ENCODE measurements around the gene MADD. TPM values are rescaled to one million over a fixed set of nuclear protein-coding genes. Genes with fewer than 3 reads are reported as not detected.

The MADD gene
- total and polyA plus RNA-seq, 2 donors = 28.9 to 32.9 TPM

DNA sequence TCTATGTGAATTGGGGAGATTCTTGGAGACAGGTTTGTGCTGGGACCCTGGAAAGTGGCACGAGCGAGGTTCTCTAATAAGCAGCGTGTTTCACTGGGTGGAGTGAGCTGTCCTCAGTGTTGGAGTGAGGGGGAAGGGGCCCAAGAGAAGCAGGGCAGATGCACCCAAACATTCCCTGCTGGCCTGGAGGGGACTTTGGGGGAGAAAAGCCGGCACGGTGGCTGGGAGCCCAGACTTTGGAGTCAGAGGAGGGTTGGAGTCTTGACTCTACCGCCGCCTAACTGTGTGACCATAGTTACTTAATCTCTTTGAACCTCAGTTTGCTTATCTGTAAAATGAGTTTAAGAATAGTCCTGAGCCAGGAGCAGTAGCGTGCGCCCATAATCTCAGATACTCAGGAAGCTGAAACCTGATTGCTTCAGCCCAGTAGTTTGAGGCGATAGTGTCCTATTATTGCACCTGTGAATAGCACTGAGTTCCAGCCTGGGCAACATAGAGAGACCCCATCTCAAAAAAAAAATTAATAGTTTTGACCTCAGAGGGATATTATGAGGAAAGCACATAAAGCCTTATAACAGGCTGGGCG is 11.5 kb upstream of the MADD start:
- Histone ChIP-seq H3K27ac (ENCODE audit: low read depth) (peak overlapping the region; percentile 84), H3K4me1 (ENCODE audit: insufficient read depth) (no peaks in the 10 kb centered on the region), H3K4me3 (ENCODE audit: low read depth, low read length) (peak overlapping the region; percentile 39), H3K36me3 (ENCODE audit: insufficient read depth) (no peaks in the 10 kb centered on the region)
- WGBS = 41% methylated on average over 11 of the region's 11 CpGs
- no peak for DNase-seq (ENCODE audit: extremely low spot score)

DNA sequence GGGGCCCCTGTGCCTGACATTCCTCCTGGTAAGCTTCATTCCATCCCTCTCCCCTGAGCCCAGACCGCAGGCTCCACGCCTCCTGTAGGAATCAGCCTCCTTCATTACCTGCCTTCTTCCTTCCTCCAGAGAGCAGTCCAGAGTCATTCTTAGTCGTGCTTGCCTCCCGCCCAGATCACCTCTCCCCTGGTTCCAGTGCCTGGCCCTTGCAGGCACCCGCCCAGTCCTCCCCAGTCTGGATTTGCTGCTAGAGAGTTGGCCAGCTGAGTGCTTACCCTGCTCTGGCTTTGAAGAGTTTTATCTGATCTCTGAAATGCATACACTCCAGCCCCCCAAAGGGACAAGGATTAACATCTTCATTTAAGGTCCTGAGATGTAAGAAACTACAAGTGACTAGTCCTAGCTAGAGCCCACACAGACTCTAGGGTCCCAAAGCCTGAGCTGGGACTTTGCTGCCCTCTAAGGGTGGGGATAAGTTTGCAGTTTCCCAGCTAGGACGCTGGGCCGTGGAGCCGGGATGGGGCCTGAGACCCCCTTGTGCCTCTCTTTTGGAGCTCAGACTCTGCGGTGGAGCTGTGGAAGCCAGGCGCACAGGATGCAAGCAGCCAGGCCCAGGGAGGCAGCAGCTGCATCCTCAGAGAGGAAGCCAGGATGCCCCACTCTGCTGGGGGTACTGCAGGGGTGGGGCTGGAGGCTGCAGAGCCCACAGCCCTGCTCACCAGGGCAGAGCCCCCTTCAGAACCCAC is 10.5 kb upstream of the MADD start:
- no peaks in the 10 kb centered on the region for H3K4me1 ChIP-seq (ENCODE audit: insufficient read depth)
- no peak for DNase-seq (ENCODE audit: extremely low spot score)
- WGBS = 49% methylated on average over 10 of the region's 10 CpGs

DNA sequence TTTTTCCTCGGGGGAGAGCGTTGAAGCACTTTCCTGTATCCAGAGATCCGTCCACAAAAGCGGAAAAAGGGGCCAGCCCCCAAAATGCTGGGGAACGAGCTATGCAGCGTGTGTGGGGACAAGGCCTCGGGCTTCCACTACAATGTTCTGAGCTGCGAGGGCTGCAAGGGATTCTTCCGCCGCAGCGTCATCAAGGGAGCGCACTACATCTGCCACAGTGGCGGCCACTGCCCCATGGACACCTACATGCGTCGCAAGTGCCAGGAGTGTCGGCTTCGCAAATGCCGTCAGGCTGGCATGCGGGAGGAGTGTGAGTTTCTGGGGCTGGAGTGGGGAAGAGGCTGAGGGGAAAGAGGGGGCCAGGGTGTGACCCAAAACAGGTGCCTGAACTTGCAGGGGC is 9.6 kb upstream of the MADD start:
- Histone ChIP-seq H3K36me3 (ENCODE audit: insufficient read depth) (no peaks in the 10 kb centered on the region), H3K4me1 (ENCODE audit: insufficient read depth) (no peaks in the 10 kb centered on the region), H3K27ac (ENCODE audit: low read depth) (no peak overlapping the region), H3K4me3 (ENCODE audit: low read depth, low read length) (no peak overlapping the region)
- WGBS = 90% methylated on average over 19 of the region's 19 CpGs
- no peak for DNase-seq (ENCODE audit: extremely low spot score)

More for the DNA sequence above, 10.5 kb upstream of the MADD start:
- H3K36me3 ChIP-seq (ENCODE audit: insufficient read depth) = no peaks in the 10 kb centered on the region
- H3K27ac ChIP-seq (ENCODE audit: low read depth) = no peak overlapping the region
- no peak overlapping the region for H3K4me3 ChIP-seq (ENCODE audit: low read depth, low read length)

DNA sequence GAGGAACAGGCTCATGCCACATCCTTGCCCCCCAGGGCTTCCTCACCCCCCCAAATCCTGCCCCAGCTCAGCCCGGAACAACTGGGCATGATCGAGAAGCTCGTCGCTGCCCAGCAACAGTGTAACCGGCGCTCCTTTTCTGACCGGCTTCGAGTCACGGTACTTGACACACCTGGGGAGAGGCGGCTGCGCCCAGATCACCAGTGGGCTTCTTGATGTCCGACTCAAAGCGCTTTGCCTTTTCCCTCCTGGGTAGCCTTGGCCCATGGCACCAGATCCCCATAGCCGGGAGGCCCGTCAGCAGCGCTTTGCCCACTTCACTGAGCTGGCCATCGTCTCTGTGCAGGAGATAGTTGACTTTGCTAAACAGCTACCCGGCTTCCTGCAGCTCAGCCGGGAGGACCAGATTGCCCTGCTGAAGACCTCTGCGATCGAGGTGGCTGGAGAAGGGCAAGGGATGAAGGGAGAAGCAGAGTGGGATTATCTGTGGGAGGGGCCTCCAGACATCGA is 8.6 kb upstream of the MADD start:
- Histone ChIP-seq H3K27ac (ENCODE audit: low read depth) (no peak overlapping the region), H3K4me1 (ENCODE audit: insufficient read depth) (no peaks in the 10 kb centered on the region), H3K4me3 (ENCODE audit: low read depth, low read length) (no peak overlapping the region), H3K36me3 (ENCODE audit: insufficient read depth) (no peaks in the 10 kb centered on the region)
- 88% methylated on average over 22 of the region's 22 CpGs for WGBS
- DNase-seq (ENCODE audit: extremely low spot score) = no peak

DNA sequence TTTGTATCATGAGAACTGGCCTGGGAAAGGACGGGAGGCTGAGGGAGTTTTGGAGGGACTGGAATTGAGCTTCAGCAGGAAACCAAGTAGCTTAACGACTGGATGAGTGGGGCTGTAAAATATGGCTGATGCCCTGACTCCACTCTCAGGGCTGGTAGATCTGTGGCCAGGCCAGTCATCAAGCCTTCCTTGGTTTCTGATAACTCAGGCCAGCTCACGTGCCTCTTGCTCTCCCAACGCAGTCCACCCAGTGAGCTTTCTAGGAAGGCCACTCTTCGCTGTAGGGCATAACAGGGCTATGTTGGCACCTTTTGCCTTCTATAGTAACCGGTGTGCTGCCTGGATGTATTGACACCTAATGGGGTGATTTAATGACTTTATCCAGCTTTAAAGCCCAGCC is 5.8 kb upstream of the MADD start:
- Histone ChIP-seq H3K4me1 (ENCODE audit: insufficient read depth) (no peaks in the 10 kb centered on the region), H3K36me3 (ENCODE audit: insufficient read depth) (no peaks in the 10 kb centered on the region), H3K27ac (ENCODE audit: low read depth) (no peak overlapping the region), H3K4me3 (ENCODE audit: low read depth, low read length) (no peak overlapping the region)
- no peak for DNase-seq (ENCODE audit: extremely low spot score)
- WGBS = 77% methylated on average over 6 of the region's 6 CpGs

DNA sequence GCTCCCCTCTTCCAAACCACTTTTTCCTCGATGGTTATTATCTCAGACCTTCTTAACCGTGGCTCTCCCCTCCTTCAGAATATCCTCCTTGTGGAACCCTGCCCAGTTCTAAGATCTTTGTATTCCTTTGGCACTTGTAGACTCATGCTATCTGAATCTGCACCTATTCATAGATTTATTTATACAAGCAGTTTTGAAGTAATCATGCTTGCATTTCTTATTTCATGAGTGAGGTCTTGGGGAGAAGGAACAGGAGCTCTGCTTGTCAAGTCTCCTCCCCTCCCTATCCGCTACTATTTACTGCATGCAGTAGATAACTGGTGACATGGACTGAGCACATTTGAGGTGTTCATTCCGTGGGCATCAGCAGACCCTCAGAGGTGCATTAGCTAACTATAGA is 5.4 kb upstream of the MADD start:
- H3K4me3 ChIP-seq (ENCODE audit: low read depth, low read length) = no peak overlapping the region
- H3K4me1 ChIP-seq (ENCODE audit: insufficient read depth) = no peaks in the 10 kb centered on the region
- WGBS = 41% methylated on average over 4 of the region's 4 CpGs
- H3K27ac ChIP-seq (ENCODE audit: low read depth) = no peak overlapping the region
- no peaks in the 10 kb centered on the region for H3K36me3 ChIP-seq (ENCODE audit: insufficient read depth)
- DNase-seq (ENCODE audit: extremely low spot score) = no peak

DNA sequence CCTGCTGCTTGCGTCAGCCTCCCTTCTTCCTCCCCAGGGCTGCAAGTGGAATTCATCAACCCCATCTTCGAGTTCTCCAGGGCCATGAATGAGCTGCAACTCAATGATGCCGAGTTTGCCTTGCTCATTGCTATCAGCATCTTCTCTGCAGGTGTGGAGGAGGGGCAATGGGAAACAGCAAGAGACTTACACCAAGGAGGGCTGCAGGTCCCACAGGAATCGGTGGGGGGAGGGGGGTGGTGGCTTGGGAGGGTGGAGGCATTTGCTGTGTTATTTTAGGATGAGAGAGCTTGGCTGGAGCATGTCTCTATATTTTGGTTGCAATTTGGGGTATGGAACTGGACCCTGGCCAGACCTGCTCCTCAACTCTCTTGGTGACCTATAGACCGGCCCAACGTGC is 2.1 kb upstream of the MADD start:
- no peak for DNase-seq (ENCODE audit: extremely low spot score)
- Histone ChIP-seq H3K4me3 (ENCODE audit: low read depth, low read length) (no peak overlapping the region), H3K27ac (ENCODE audit: low read depth) (no peak overlapping the region), H3K36me3 (ENCODE audit: insufficient read depth) (no peaks in the 10 kb centered on the region), H3K4me1 (ENCODE audit: insufficient read depth) (no peaks in the 10 kb centered on the region)
- 66% methylated on average over 6 of the region's 6 CpGs for WGBS

DNA sequence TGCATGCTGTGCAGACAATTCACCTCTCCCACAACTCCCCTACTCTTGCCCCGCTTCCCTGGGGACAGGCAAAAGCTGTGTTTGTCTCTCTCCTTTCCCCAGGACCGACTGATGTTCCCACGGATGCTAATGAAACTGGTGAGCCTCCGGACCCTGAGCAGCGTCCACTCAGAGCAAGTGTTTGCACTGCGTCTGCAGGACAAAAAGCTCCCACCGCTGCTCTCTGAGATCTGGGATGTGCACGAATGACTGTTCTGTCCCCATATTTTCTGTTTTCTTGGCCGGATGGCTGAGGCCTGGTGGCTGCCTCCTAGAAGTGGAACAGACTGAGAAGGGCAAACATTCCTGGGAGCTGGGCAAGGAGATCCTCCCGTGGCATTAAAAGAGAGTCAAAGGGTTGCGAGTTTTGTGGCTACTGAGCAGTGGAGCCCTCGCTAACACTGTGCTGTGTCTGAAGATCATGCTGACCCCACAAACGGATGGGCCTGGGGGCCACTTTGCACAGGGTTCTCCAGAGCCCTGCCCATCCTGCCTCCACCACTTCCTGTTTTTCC is 1.4 kb upstream of the MADD start:
- H3K4me1 ChIP-seq (ENCODE audit: insufficient read depth) = no peaks in the 10 kb centered on the region
- peak overlapping the region; percentile 88 for H3K27ac ChIP-seq (ENCODE audit: low read depth)
- no peak for DNase-seq (ENCODE audit: extremely low spot score)
- no peak overlapping the region for H3K4me3 ChIP-seq (ENCODE audit: low read depth, low read length)
- WGBS = 43% methylated on average over 13 of the region's 13 CpGs
- H3K36me3 ChIP-seq (ENCODE audit: insufficient read depth) = no peaks in the 10 kb centered on the region

DNA sequence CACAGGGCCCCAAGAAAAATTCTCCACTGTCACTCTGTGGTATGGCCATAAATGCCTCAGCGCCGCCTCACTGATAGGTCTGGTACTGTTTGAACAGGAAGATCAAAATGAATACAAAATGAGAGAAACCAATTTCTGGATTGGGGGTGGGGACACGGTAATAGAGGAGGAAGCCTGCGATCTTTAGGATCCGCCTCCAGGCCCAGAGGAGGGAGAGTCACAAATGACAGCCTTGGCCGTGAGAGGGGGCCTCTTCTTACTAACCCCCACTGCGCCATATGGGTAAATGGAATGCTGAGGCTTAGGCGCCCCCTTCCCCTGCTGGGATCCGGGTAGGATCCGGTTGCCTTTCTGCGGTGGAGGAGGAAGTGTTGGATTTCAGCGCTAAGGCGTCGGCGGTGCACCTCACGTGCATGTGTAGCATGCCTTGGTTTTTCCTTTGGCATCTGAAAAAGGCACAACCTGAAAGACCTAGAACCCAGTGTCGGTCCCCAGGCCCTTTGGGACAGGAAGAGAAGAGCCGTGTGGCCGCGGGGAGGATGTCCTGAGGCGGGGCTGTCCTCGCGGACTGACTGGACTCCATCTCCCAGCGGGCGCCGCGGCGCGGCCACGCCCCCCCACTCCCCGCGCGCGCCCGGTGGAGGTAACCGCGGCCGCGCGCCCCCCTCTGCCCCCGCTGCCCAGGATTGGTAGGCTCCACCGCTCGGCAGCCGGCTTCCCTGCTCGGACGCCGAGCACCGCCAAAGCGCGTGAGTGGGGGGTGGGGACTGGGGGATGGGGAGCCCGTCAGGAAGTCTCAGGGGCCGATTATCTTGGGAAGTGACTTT is 718 bp upstream of the MADD start:
- Histone ChIP-seq H3K27ac (ENCODE audit: low read depth) (peak overlapping the region; percentile 88), H3K4me3 (ENCODE audit: low read depth, low read length) (peak overlapping the region; percentile 88), H3K36me3 (ENCODE audit: insufficient read depth) (no peaks in the 10 kb centered on the region), H3K4me1 (ENCODE audit: insufficient read depth) (no peaks in the 10 kb centered on the region)
- 1% methylated on average over 52 of the region's 52 CpGs for WGBS
- DNase-seq (ENCODE audit: extremely low spot score) = peak; percentile 88

DNA sequence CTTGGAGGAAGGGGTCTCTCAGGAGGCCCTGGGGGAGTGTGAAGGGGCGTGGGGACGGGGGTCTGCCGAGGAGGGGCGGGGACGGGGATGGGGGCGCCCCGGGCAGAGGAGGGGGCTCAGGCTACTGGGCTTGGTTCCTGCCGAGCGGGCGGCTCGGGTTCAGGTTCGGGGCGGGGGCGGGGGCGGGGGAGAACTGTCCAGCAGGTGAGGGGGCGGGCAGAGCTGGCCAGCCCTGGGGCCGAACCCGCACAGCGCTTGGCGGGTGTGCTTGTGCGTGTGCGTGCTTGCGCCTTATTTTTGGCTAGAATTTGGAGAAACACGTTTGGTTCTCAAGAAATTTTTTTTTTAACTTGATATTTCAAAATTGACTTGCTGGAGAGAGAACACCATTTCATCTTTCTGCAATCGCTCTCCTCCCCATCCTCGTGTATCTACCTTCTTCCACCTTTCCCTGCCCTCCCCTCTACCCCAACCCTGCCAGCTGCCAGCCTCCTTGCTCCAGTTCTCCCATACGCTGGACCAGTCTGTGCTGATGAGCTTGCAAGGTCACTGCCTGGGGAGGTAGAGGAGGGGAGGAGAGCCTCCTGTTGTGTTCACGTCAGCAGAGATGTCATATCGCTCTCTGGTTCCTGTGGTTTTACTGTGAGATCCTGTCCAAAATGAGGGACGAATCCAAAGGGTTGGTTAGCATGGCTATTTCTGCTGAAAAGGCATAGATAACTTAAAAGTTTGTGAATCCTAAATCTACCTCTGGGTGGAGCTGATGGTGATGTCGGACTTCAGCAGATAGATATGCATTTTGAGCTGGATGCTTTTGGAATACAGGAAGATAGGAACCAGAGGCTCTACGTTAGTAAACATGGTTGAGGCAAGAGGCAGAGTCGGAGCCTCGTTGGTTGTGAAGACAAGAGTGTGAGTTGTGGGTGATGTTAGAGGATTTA is 668 bp downstream of the MADD start:
- peak overlapping the region; percentile 88 for H3K4me3 ChIP-seq (ENCODE audit: low read depth, low read length)
- no peaks in the 10 kb centered on the region for H3K36me3 ChIP-seq (ENCODE audit: insufficient read depth)
- peak overlapping the region; percentile 91 for H3K27ac ChIP-seq (ENCODE audit: low read depth)
- whole genome bisulfite sequencing = 2% methylated on average over 34 of the region's 34 CpGs
- no peaks in the 10 kb centered on the region for H3K4me1 ChIP-seq (ENCODE audit: insufficient read depth)
- no peak for DNase-seq (ENCODE audit: extremely low spot score)

DNA sequence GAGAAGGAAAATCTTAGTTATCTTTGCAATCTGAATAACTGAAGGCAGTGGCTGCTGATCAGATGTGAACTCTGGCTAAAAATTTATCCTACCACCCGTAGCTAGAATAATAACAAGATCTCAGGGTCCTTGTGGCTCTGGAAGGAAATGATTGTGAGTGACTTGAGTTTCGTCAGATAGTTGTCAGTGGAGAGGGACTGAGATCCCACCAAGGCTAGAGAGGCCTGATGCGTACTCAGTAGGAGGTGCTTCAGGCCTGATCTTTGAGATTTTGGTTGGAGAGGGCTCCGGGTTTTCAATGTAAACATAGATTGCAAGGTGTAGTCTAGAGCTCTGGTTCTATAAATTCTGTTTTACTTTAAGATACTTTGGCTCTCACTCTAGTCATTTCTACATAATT is 1.4 kb downstream of the MADD start:
- H3K36me3 ChIP-seq (ENCODE audit: insufficient read depth) = no peaks in the 10 kb centered on the region
- no peak for DNase-seq (ENCODE audit: extremely low spot score)
- H3K4me3 ChIP-seq (ENCODE audit: low read depth, low read length) = no peak overlapping the region
- no peaks in the 10 kb centered on the region for H3K4me1 ChIP-seq (ENCODE audit: insufficient read depth)
- 39% methylated on average over 4 of the region's 4 CpGs for WGBS
- no peak overlapping the region for H3K27ac ChIP-seq (ENCODE audit: low read depth)

DNA sequence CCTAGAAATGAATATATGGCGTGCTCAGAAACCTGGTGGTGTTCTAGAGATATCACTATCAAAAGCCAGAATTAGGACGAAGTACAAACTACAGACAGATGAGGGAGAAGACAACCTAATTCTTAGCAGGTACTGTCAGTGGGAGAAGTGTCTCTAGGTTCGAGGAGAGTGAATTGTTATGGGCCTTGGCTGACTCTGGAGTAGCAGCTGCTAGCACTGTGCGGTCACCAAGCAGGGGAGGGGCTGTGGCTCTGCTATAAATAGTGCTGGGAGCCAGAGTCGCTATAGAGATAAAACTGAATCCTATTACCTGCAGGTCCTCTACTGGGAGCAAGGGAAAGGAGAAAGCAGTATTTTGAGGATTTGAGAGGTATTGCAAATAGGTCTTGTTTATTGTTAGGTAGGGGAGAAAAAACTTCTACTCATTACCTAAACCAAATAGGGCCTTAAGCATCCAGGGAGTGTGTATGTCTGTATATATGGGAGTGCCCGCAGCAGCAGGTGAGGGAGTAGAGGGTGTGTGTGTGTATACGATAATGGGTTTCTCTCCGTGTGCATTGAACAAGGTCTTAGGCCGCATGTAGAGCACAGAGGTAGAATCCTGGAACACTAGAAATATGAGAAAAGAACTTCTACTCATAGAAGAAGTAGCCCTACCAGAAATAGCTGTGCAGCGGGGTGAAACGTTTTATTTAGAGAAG is 2.2 kb downstream of the MADD start:
- WGBS = 58% methylated on average over 11 of the region's 11 CpGs
- H3K4me1 ChIP-seq (ENCODE audit: insufficient read depth) = no peaks in the 10 kb centered on the region
- no peaks in the 10 kb centered on the region for H3K36me3 ChIP-seq (ENCODE audit: insufficient read depth)
- no peak overlapping the region for H3K27ac ChIP-seq (ENCODE audit: low read depth)
- no peak for DNase-seq (ENCODE audit: extremely low spot score)
- H3K4me3 ChIP-seq (ENCODE audit: low read depth, low read length) = no peak overlapping the region
